Putamen (tissue), 1 donor: ENCODE measurements around the gene HOATZ.
A peak's percentile ranks its signal among the peaks of the same experiment; 100 is the strongest.

Experiments used
- DNase-seq: peaks from one replicate; pipeline ENCODE4 v3.0.0-alpha.2; 2016; ENCODE audit warnings: low spot score

HOATZ gene

DNA sequence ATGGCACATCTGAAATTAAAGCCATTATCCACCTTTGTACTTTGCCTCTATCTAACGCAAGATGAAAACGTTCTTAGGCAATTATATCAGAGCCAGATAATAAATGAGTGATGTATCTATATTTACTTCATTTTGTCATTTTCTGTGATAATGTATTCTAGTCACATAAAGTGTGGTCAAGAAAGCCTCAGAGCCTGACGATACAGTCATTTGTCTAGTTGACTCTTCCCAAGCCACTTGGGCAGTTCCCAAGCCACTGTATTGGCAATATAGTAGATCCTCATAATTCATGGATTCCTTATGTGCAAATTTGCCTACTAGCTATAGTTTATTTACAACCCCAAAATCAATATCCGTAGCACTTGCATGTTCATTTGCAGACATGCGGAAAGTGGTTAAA, 7.8 kb downstream of the HOATZ start:
- DNase-seq: no peak

DNA sequence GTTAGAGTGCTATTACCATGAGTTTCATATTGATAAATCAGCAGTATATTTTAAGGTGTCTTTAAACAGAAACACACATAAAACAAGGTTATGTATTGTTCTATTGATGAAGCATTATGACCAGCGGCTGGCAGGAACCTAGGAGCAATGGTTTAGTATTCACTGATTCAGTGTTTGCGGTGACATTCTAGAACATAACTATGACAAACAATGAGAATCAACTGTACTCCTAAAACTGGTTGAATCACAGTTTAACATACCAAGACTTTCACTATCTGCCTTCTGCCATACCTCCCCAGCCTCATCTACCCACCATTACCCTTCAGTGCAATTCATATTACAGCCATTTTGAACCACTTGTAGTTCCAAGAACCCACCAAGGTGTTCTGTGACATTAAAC, 8.8 kb downstream of the HOATZ start:
- no peak for DNase-seq

DNA sequence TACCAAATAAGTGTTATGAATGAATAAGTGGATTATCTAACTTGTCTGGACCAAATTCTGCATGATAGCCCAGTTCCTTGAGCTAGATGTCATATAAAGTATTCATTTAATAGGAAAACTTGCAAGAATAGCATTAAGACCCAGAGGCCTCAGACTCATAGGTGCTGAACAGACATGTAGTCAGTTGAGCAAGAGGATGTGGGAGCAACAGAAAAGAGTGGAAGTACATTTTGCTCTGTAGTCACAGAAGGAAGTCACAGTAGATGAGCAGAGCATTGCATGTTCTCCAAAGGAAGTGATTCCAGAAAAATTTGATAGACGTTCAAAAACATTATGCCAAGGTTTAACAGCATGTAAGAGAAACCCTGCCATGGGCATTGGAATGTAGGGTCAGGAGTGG, 9.5 kb downstream of the HOATZ start:
- DNase-seq: no peak

DNA sequence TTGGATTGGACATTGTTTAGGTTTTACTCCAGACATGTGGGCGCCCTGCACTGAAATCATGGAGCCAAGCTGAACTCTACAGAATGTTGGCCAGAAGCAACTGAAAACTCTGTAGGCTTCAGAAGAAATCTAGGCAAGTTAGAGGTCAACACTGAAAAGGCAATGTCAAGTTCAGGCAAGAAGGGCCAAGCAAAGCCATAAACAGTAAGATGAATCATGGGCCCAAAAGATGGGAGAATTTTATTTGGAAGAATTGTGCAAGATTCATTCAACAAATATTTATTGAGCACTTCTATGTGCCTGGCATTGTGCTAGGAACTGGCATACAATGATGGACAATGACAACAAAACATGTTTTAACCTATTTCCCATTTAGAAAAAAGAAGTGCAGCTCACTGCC, 10.9 kb downstream of the HOATZ start:
- DNase-seq: no peak

DNA sequence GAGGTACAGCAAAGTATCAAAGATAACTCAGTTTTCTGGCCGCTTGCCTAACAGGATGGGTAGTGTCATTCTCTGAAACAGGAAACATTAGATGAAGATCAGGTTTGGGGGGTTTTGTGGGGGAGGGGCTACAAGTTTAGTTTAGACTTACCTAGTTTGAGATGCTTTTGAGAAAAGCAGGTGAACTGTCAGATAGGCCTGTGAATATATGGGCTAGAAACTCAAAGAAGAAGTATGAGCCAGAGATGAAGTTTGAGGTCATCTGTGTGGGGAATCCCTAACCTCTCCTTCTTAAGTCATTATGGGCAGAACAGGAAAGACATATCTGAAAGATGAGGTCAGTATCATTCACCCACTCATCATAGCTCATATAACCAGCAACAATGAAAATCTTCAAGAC, 11.9 kb downstream of the HOATZ start:
- no peak for DNase-seq

DNA sequence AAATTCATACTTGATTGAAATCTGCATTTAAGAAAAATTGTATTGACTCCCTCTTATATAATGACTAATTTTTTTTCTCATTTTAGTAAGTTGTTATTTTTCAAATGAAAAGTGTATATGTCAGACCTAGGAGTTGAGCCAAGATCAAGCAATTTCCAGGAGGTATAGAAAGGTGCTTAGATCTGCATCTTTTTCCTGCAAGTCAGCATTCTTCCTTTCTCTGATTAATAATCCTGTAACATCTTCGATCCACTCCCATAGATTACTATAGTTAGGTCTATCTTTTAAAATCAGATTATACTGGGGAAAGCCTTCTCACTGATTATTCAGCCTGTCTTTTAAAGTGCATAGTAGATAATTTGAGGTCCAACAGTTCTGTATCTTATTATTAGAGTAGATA, 12.7 kb downstream of the HOATZ start:
- DNase-seq: no peak

DNA sequence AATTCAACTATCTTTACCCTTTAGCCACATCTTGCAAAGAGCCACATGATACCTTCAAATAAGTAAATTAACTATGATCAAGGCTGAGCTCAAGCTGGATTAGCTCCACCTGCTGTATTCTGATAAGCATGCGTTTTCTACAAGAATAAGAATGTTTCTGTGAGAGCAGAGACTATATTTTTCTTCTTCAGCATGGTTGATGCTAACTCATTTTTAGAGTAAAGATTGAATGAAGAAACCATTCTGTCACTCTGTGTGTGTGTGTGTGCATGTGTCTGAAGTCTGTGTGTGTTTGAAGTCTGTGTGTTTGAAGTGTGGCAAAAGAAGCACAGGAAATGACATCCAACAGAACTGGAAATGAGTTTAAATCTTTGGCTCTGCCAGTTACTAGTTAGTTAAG, 14.0 kb downstream of the HOATZ start:
- no peak for DNase-seq

DNA sequence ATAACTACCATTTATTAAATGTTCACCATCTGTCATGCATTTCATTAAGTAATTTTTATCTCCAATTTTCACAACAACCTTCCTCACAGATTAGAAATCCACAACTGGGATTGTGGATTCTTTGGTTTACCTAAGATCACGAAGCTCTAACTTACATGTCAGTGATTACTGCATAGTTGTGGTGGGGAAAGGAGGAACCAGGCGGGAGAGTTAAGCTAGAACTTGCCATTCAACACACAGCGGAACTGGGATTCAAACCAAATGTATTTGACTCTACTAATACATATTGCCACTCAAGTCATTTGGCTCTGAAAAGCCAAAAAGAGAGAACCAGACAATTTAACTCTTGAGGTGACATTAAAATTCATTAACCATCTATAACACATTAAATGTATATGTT, 15.5 kb downstream of the HOATZ start:
- DNase-seq: no peak

DNA sequence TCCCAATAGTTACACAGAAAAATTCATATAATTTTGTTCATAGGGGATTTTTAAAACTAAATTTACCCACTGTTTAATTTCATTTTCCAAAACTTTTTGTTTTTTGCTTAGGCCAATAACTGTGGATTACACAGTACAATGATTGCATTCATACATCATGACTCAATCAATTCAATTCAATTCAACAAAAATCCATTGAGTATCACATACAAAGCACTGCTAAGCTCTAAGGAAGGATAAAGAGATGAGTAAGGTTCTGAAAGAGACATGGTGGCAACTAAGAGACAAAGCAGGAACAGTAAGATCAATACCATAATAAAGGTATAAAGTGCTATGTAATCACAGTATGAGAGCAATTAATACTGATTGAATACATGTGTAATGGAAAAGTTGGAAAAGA, 16.6 kb downstream of the HOATZ start:
- DNase-seq: no peak

DNA sequence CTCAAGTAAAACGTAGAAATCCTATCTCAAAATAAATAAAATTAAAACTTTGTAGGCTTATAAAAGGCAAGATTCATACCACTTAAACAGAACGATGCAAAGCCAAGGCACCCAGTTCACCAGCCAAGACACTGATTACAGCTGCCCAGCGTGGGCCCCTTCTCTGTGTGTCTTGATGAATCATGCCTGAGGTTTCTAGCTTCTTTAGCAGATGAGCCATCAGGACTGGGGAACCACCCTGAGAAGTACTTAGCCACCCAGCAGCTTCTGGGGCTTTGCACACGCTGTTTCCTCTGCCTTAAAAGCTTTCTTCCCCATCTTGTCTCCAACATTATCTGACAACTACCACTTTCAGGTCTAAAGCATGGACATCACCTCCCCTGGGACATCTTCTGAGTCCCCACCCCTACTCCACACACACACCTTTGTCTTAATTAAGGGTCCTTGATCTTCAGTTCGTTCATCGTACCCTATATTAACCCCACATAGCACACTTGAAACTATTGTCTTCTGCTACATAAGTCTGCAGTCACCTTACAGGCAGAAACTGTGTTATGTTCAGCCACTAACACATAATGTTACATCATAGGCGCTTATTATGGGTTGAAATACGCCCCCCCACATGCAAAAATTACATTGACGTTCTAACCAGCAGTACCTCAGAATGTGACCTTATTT, 17.2 kb downstream of the HOATZ start:
- no peak for DNase-seq

DNA sequence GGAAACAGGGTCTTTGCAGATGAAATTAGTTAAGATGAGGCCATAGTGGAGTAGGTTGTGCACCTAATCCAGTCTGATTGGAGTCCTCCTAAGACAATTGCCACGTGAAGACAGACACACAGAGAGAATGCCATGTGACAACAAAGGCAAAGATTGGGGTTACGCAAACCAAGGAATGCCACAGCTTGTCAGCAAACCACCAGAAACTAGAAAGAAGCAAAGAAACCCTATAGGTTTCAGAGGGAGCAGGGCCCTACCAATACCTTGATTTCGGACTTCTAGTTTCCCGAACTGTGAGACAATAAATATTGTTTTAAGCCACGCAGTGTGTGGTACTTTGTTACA, 17.8 kb downstream of the HOATZ start:
- no peak for DNase-seq

DNA sequence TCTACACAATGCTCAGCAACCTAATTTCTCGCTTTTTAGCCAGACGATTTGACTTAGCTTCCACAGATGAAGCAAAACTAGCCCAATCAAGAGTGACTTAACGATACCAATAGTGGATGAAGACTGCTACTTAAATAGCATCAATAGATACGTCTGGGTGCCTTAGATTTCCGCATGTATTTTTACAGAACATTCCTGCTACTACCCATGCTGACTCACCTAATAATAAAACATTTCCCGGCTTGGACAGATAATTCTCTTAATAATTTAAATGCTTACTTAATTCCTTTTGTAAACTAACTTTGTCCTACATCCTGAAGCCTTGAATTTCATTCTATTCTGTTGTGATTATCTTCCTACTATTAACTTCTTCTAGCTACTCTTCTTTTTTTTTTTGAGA, 20.7 kb downstream of the HOATZ start:
- no peak for DNase-seq

DNA sequence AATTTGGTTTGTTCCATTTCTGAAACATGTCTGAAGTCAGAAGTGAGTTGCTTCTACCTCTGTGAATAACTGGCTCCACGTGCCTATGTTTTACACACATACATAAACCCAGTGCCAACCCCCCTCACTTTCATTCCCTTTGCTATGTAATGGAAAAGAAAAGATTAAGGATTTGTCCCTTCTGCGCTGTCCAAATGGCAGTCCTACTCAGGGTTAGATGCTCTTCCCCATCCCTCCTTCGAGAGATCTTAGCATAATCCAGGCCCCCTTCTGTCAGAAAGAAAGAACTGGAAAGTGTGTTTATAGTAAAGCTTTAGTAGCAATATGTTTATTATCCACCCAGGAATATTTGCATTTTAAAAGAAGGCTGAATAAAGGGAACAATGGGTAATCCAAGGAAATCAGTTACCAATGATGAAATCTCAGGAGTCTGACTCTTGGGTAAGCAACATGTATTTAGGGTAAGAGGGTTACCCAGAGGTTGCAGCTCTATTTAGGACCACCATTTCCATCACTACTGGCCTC, 22.8 kb downstream of the HOATZ start:
- DNase-seq: no peak

DNA sequence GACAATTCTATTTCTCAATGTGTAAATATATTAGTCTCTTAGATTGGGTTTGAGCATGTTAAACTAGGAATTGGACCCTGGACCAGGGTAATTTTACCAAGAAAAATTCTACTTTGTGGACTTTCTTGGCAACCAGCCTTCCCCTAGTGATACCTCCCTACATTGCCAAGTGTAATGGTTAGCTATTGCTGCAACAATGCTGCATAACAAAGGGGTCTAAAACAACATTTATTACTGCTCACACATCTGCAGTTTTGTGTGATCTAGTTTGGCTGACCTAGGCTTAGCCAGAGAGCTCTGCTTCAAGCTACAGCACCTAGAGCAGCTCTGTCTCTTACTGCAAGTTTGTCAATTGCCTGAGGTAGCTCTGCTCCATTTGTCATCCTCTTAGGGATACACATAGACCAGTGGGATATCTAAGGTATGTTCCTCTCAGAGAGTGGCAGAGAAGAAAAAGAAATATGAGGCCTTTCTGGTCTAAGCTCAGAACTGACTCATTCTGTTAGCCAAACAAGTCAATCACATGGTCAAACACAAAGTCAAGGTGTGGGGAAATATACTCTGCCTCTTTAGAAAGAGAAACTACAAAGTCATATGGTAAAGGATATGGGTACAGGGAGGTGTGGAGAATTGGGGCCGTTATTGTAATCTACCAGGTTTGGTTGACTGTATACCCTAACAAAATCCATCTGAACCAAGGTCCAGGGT, 24.0 kb downstream of the HOATZ start:
- DNase-seq: no peak

DNA sequence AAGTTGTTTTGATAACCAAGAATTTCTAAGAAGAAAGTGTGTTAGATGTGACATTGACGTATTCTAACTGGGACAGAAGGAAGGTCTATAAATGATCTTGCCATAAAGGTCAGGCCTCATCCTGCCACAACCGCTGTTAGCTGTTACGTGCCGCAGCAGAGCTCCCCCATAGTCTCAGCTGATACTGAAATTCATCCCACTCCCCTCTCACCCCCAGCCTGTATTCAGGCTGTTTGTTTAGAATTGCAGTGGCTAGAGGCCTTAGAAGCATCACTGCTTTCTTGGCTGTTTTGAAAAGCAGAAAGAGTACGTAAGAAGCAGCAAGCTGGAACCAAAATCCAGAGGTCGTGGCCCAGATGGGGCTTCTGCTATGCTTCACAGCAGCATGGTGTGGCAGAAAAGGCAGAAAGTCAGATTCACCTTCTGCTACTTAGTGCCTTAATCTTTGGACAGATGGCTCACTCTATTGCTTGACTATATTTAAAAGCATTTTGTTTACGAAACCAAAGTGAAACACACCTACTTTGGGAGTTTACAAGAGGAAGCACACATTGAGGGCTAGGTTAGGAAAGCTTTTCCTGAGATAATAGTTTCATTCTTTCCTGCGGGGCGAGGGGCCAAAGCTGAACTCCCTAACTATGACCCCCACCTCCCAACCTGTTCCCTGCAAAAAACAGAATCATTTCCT, 25.0 kb downstream of the HOATZ start:
- DNase-seq: no peak

DNA sequence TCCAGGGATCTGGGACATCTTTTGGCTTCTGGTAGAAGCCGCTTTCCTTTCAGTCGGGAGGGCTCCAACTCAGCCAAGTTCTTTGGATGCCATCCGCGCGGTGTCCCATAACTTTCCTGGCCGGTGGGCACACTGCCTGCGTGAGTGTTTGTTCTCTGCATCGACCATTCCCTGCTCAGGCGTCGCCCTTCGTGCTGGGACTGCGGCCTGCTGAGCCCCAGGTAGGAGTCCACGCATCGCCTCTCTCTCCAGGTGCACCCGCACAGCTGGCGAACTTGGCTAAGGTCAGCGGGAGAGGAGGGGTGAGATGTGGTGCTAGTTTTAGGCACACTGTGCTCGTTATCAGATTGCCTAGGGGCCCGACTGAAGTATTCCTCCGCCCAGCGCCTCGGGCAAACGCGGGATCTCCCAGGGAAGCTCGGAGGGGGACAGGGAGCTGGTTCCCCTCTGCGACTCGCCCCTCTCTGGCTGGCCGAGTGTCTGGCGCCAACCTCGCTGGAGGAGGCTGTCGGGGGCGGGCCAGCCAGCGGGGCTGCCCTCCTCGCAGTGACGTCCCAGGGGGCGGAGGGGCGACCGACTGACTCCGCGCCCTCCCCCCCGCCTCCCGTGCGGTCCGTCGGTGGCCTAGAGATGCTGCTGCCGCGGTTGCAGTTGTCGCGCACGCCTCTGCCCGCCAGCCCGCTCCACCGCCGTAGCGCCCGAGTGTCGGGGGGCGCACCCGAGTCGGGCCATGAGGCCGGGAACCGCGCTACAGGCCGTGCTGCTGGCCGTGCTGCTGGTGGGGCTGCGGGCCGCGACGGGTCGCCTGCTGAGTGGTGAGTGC, 25.7 kb downstream of the HOATZ start, which contains the start of gene LAYN:
TSS of gene LAYN (plus strand) at position 607 of the 823 bp plus-strand sequence. CDS start at position 731, 124 bp downstream.
- peak; percentile 80 for DNase-seq

DNA sequence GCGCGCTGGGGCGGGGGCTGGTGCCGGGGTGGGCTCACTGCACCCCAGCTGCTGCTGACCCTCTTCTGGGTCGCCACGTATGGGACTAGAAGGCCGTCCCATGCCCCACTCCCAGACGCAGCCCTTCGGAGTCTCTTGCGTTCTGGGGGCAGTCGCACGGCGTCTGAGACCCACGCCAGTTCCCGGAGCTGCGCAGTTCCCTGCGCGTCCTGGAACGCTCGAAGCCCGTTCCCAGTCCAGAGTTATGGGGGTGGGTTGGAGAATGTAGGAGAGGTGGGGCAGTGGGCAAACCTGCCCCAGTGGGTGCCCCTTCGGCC, 26.3 kb downstream of the HOATZ start:
- no peak for DNase-seq

DNA sequence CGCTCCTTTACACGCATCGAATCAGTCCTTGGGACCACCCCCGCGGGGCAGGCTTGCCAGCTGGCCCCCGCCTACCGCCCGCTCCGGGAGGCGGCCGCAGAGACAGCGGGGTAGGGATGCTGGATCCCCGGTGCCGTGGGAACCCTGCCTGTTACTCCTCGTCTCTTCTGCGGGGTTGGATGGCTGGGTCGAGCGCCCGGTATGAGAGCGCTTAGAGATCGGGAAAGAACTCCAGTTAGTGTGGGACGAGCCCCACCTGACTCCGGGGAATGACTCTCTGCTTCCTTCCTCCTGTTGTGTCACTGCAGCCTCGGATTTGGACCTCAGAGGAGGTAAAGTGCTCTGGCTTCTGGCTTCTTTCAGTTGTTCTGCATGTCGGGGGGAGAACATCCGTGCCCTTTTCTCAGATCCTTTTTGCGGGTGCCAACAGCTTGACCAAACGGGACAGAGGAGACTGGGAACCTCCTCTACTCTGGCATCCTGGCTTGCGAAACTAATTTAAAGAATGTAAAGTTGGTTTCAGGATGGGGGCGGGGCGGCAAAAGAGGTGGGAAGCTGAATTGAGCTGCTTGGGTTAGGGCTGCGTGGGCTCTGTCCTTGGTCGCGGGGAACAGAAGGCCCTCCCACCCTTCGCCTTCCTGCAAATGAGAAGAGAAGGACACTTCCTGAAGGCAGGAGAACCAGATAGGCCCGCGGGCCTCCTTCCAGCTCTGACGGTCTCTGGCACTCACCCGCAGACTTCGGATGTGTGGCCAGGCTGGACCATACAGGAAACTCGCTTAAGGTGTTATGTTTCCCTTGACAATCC, 26.9 kb downstream of the HOATZ start:
- DNase-seq: peak; percentile 29

DNA sequence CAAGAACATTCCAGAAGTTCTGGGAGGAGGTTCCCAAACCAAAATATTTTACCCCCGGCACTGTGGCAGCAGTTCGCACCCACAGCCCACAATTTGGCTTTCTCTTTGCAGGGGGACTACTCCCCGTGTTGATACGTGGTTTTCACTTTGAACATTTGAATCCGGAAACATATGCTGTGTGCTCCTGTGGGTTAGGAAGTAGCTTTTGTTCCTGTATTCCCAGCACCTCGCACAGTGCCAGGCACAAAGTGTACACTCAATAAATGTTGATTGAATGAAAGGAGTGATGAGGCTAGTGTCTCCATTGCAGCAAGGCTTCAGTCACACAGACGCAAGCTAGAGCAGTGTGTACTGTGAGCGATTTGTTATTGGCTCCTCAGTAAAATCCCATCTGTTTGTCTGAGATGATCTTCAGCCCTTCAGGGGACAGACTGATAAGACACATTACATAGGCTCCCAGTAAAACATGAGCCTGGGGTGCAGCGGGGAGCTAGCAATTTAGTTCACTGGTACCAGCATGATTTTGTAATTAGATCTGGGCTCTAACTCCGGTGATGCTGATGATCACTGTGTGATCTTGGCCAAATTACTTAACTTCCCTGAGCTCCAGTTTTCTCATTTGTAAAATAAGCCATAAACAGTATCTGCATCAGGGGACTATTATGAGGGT, 28.2 kb downstream of the HOATZ start:
- DNase-seq: no peak

DNA sequence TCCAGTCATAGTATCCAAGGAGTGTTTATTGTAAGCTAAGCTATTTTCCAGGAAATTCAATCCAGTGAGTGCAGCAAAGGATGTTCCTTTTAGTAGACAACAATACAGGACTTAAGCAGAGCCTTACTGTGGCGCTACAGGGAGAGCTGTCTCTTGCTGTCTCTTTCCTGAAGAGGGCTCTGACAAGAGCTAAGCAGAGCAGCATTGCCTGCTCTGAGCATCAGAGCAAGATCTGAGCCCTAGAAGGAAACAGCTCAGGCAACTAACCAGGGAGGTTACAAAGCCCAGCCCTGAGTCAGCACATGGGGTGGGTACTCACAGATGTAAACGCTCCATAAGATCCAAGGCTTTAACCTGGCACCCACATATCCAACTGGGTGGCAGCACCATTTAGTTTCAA, 33.9 kb downstream of the HOATZ start:
- no peak for DNase-seq
